Panc1 (cell line): ENCODE results near the gene CYP3A5.

Experiments
- POLR2AphosphoS5 ChIP-seq: IDR thresholded peaks from 2 replicates; pipeline ENCODE4 v1.6.1; 2012; ENCODE audit warnings: mild to moderate bottlenecking, low read depth, low read length, moderate library complexity
- TF ChIP-seq, protein P1 (sequence below): fragments of 450-650 bp; IDR thresholded peaks from 2 replicates; pipeline ENCODE4 v1.5.1; 2017; ENCODE audit warnings: mild to moderate bottlenecking
- TF ChIP-seq, protein P2 (sequence below), 2 experiments: IDR thresholded peaks; 2 replicates each; pipeline ENCODE4 v1.6.1; 2011 to 2012; ENCODE audit warnings: low read depth in 2 of 2, control low read depth in 1 of 2, low read length in 1 of 2, mild to moderate bottlenecking in 1 of 2, moderate library complexity in 1 of 2; ENCODE audit not compliant: insufficient read depth in 1 of 2

DNA sequence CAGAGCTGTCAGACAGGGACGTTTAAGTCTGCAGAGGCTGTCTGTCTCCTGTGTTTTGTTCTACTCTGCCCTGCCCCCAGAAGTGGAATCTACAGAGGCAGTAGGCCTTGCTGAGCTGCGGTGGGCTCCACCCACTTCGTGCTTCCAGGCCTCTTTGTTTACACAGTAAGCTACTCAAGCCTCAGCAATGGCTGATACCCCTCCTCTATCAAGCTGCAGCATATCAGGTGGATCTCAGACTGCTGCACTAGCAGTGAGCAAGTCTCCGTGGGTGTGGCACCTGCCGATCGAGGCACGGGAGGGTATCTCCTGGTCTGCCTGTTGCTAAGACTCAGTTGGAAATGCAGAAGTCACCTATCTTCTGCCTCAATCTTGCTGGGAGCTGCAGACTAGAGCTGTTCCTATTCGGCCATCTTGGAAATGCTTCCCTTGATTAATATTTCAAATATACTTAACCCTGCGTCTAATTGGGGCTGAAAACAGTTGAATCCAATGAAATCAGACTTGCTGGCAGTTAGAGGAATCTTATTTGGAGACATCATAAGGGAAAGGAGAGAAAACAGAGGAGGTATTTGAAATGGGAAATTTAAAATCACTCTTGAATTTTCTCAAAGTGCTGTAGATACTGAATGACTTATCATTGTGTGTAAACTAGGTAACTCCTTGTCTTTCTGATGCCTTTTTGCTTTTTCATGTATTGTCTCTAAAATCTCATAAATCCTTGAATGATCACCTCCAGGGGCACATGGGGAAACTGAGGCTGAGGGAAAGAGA lies 13.8 kb upstream of the CYP3A5 start:
- TF ChIP-seq, protein P1, sequence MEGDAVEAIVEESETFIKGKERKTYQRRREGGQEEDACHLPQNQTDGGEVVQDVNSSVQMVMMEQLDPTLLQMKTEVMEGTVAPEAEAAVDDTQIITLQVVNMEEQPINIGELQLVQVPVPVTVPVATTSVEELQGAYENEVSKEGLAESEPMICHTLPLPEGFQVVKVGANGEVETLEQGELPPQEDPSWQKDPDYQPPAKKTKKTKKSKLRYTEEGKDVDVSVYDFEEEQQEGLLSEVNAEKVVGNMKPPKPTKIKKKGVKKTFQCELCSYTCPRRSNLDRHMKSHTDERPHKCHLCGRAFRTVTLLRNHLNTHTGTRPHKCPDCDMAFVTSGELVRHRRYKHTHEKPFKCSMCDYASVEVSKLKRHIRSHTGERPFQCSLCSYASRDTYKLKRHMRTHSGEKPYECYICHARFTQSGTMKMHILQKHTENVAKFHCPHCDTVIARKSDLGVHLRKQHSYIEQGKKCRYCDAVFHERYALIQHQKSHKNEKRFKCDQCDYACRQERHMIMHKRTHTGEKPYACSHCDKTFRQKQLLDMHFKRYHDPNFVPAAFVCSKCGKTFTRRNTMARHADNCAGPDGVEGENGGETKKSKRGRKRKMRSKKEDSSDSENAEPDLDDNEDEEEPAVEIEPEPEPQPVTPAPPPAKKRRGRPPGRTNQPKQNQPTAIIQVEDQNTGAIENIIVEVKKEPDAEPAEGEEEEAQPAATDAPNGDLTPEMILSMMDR, result no peak
- TF ChIP-seq POLR2AphosphoS5, result no peak
- TF ChIP-seq, protein P2, sequence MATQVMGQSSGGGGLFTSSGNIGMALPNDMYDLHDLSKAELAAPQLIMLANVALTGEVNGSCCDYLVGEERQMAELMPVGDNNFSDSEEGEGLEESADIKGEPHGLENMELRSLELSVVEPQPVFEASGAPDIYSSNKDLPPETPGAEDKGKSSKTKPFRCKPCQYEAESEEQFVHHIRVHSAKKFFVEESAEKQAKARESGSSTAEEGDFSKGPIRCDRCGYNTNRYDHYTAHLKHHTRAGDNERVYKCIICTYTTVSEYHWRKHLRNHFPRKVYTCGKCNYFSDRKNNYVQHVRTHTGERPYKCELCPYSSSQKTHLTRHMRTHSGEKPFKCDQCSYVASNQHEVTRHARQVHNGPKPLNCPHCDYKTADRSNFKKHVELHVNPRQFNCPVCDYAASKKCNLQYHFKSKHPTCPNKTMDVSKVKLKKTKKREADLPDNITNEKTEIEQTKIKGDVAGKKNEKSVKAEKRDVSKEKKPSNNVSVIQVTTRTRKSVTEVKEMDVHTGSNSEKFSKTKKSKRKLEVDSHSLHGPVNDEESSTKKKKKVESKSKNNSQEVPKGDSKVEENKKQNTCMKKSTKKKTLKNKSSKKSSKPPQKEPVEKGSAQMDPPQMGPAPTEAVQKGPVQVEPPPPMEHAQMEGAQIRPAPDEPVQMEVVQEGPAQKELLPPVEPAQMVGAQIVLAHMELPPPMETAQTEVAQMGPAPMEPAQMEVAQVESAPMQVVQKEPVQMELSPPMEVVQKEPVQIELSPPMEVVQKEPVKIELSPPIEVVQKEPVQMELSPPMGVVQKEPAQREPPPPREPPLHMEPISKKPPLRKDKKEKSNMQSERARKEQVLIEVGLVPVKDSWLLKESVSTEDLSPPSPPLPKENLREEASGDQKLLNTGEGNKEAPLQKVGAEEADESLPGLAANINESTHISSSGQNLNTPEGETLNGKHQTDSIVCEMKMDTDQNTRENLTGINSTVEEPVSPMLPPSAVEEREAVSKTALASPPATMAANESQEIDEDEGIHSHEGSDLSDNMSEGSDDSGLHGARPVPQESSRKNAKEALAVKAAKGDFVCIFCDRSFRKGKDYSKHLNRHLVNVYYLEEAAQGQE (IDR thresholded peaks at IDR 0.05; ENCODE audit: insufficient read depth in 1 of 2, low read depth in 2 of 2, low read length in 1 of 2), result no peak
